H1 (cell line): ENCODE data around the gene MTM1. TPM values are rescaled to one million over a fixed set of nuclear protein-coding genes. Genes with fewer than 3 reads are reported as not detected.

Experiments used
- CTCF ChIA-PET: fragments of 300-600 bp; sonication (Branson Sonifier 250); formaldehyde crosslinking; loops from one replicate; lab custom pipeline; 2021; ENCODE audit not compliant: partially characterized antibody; lab: Charles Lee
- POLR2A ChIA-PET: fragments of 300-600 bp; sonication (Branson Sonifier 250); formaldehyde crosslinking; loops from one replicate; lab custom pipeline; 2021; ENCODE audit warnings: inconsistent platforms; ENCODE audit not compliant: partially characterized antibody; lab: Charles Lee
- DNase-seq, 2 experiments: peaks; one replicate each; pipeline versions ENCODE4 v3.0.0 to v3.0.0-alpha.2; 2010 to 2022; ENCODE audit warnings: low spot score in 2 of 2, low read depth in 1 of 2, mixed read lengths in 1 of 2
- FAIRE-seq: peaks from 2 replicates; lab custom pipeline; 2011; peaks lifted over from hg19 to GRCh38; lab: Jason Lieb, UNC
- H2AFZ ChIP-seq: 2 replicates; pipeline ENCODE4 v1.8.1; 2012; ENCODE audit warnings: low read length, inconsistent platforms
- H2AK5ac ChIP-seq: 2 replicates; pipeline ENCODE4 v1.6.1; 2013; ENCODE audit warnings: low read depth, low read length
- H2BK120ac ChIP-seq: replicated peaks from 2 replicates; pipeline ENCODE3; 2013; ENCODE audit warnings: low read depth, low read length, inconsistent platforms
- H2BK12ac ChIP-seq: 2 replicates; pipeline ENCODE4 v1.6.1; 2013; ENCODE audit warnings: low read depth, low read length
- H2BK15ac ChIP-seq: 2 replicates; pipeline ENCODE4 v1.6.1; 2013; ENCODE audit warnings: low read length
- H2BK20ac ChIP-seq: 2 replicates; pipeline ENCODE4 v1.6.1; 2013; ENCODE audit warnings: low read length
- H2BK5ac ChIP-seq: 2 replicates; pipeline ENCODE4 v1.6.1; 2013; ENCODE audit warnings: low read depth, low read length
- H3K14ac ChIP-seq: 2 replicates; pipeline ENCODE4 v1.6.1; 2013; ENCODE audit warnings: inconsistent platforms; ENCODE audit not compliant: insufficient read length
- H3K18ac ChIP-seq: 2 replicates; pipeline ENCODE4 v1.6.1; 2013; ENCODE audit warnings: low read length; ENCODE audit errors: extremely low read depth
- H3K23ac ChIP-seq: 2 replicates; pipeline ENCODE4 v1.6.1; 2013; ENCODE audit warnings: inconsistent platforms; ENCODE audit not compliant: insufficient read length
- H3K23me2 ChIP-seq: 2 replicates; pipeline ENCODE4 v1.6.1; 2013; ENCODE audit warnings: low read depth, low read length
- H3K27ac ChIP-seq: 2 replicates; pipeline ENCODE4 v1.6.1; 2011; ENCODE audit warnings: low read depth, low read length, inconsistent platforms
- H3K27me3 ChIP-seq, 4 experiments: replicated peaks in 1 of 4; 1 replicate in 1 of 4; 2 replicates in 3 of 4; pipeline versions ENCODE4 v1.6.1 to v1.8.1; 2011 to 2013; ENCODE audit warnings: low read length in 3 of 4, mild to moderate bottlenecking in 3 of 4, inconsistent platforms in 2 of 4, mixed read lengths in 2 of 4, moderate library complexity in 1 of 4; ENCODE audit not compliant: control insufficient read depth in 3 of 4, insufficient read depth in 3 of 4; ENCODE audit errors: extremely low read depth in 1 of 4
- H3K36me3 ChIP-seq, 4 experiments: 2 replicates each; pipeline versions ENCODE4 v1.6.1 to v1.8.1; 2011 to 2013; ENCODE audit warnings: mild to moderate bottlenecking in 4 of 4, low read length in 3 of 4, moderate library complexity in 2 of 4, control low read depth in 1 of 4, inconsistent platforms in 1 of 4; ENCODE audit not compliant: insufficient read depth in 4 of 4, control insufficient read depth in 2 of 4
- H3K4ac ChIP-seq: replicated peaks from 2 replicates; pipeline ENCODE3; 2013; ENCODE audit warnings: low read length, low read depth, mixed read lengths, inconsistent platforms; ENCODE audit not compliant: insufficient read length
- H3K4me1 ChIP-seq, 4 experiments: replicated peaks in 1 of 4; 1 replicate in 1 of 4; 2 replicates in 3 of 4; pipeline versions ENCODE4 v1.6.1 to v1.8.1; 2011 to 2013; ENCODE audit warnings: low read length in 3 of 4, inconsistent platforms in 2 of 4, mixed read lengths in 1 of 4; ENCODE audit not compliant: insufficient read depth in 4 of 4, control insufficient read depth in 3 of 4
- H3K4me2 ChIP-seq, 2 experiments: 2 replicates each; pipeline versions ENCODE4 v1.6.1 to v1.8.1; 2011 to 2013; ENCODE audit warnings: low read depth in 2 of 2, low read length in 2 of 2, control low read depth in 1 of 2, inconsistent platforms in 1 of 2, mild to moderate bottlenecking in 1 of 2; ENCODE audit not compliant: insufficient read depth in 1 of 2
- H3K4me3 ChIP-seq, 4 experiments: fragments of 200-600, 300-600 bp in 1 of 4; sonication (generic), shearing (Covaris generic), sonication (Bioruptor Twin) in 1 of 4; 2 replicates each; pipeline versions ENCODE4 v1.5.1 to v1.8.1; 2011 to 2016; ENCODE audit warnings: low read length in 4 of 4, low read depth in 3 of 4, control low read depth in 2 of 4, inconsistent platforms in 2 of 4, mild to moderate bottlenecking in 2 of 4, mixed read lengths in 1 of 4, moderate library complexity in 1 of 4; ENCODE audit not compliant: insufficient read depth in 2 of 4; ENCODE audit errors: extremely low read depth in 1 of 4
- H3K56ac ChIP-seq: replicated peaks from 2 replicates; pipeline ENCODE3; 2013; ENCODE audit warnings: low read depth, mild to moderate bottlenecking, mixed read lengths, low read length, inconsistent platforms; ENCODE audit not compliant: insufficient read length
- H3K79me1 ChIP-seq: 2 replicates; pipeline ENCODE4 v1.6.1; 2013; ENCODE audit warnings: low read depth, low read length, control low read depth
- H3K79me2 ChIP-seq, 2 experiments: 2 replicates each; pipeline versions ENCODE4 v1.6.1 to v1.8.1; 2012 to 2013; ENCODE audit warnings: low read length in 2 of 2, mild to moderate bottlenecking in 2 of 2, inconsistent platforms in 1 of 2; ENCODE audit not compliant: insufficient read depth in 2 of 2, control insufficient read depth in 1 of 2
- H3K9ac ChIP-seq, 4 experiments: replicated peaks in 1 of 4; 1 replicate in 1 of 4; 2 replicates in 3 of 4; pipeline versions ENCODE4 v1.6.1 to v1.8.1; 2011 to 2013; ENCODE audit warnings: low read depth in 3 of 4, low read length in 3 of 4, control low read depth in 2 of 4, mild to moderate bottlenecking in 2 of 4, moderate library complexity in 2 of 4, inconsistent platforms in 1 of 4; ENCODE audit errors: extremely low read depth in 1 of 4
- H3K9me3 ChIP-seq, 2 experiments: 2 replicates each; pipeline versions ENCODE4 v1.6.1 to v1.8.1; 2012 to 2013; ENCODE audit warnings: mild to moderate bottlenecking in 2 of 2, moderate library complexity in 2 of 2, control low read depth in 1 of 2, inconsistent platforms in 1 of 2, low read depth in 1 of 2, low read length in 1 of 2, mixed read lengths in 1 of 2; ENCODE audit not compliant: insufficient read depth in 2 of 2
- H4K20me1 ChIP-seq, 2 experiments: replicated peaks in 1 of 2; 2 replicates each; pipeline versions ENCODE3 to v1.8.1; 2011 to 2013; ENCODE audit warnings: inconsistent platforms in 2 of 2, low read length in 2 of 2, mild to moderate bottlenecking in 1 of 2; ENCODE audit not compliant: insufficient read depth in 2 of 2, control insufficient read depth in 1 of 2
- H4K5ac ChIP-seq: 2 replicates; pipeline ENCODE4 v1.6.1; 2013; ENCODE audit warnings: low read length, low read depth, mixed read lengths, inconsistent platforms; ENCODE audit not compliant: insufficient read length
- H4K8ac ChIP-seq: 2 replicates; pipeline ENCODE4 v1.8.0; 2013; ENCODE audit warnings: mild to moderate bottlenecking, moderate library complexity, low read length, inconsistent platforms; ENCODE audit not compliant: insufficient read depth; ENCODE audit errors: extremely low read depth
- H4K91ac ChIP-seq: replicated peaks from 2 replicates; pipeline ENCODE3; 2013; ENCODE audit warnings: low read length, mixed read lengths, inconsistent platforms; ENCODE audit not compliant: insufficient read length
- MAX ChIP-seq: IDR thresholded peaks from 2 replicates; pipeline ENCODE4 v1.6.1; 2012; ENCODE audit warnings: inconsistent platforms
- WGBS, 2 experiments: shearing (Covaris generic) in 1 of 2; methylation state at CpG; one replicate each; pipeline versions ENCODE4 v1.1.6 to v1.1.7; 2013 to 2015; ENCODE audit warnings: low lambda C conversion rate in 2 of 2, mixed read lengths in 2 of 2, inconsistent platforms in 1 of 2, low coverage in 1 of 2, missing lambda C conversion rate in 1 of 2; ENCODE audit not compliant: insufficient replicate concordance in 2 of 2, insufficient coverage in 1 of 2, insufficient read length in 1 of 2; ENCODE audit errors: extremely low coverage in 1 of 2, missing lambda C conversion rate in 1 of 2; 5-methylcytosine and 5-hydroxymethylcytosine counted together
- polyA plus RNA-seq, 7 experiments: library from polyadenylated mRNA; depleted of rRNA in 3 of 7; stranded (reverse) in 5 of 7; unstranded in 2 of 7; fragments of >200 nt in 5 of 7; fragments of 200-250 nt in 2 of 7; gene quantifications; 1 replicate in 5 of 7; 2 replicates in 1 of 7; 4 replicates in 1 of 7; pipeline versions ENCODE4 v1.2.1 to v1.2.3, GENCODE V29; 2011 to 2013; ENCODE audit warnings: missing spikeins in 2 of 7, mixed read lengths in 2 of 7
- total RNA-seq: library from RNA; stranded (reverse); fragmentation: NEBNext Ultra II Directional; extraction: Animal tissue kit (Norgen Biotek cat#: 25700); gene quantifications from 2 replicates; pipeline ENCODE4 v1.2.1, GENCODE V29; 2021

Gene MTM1
- total and polyA plus RNA-seq, 2 of the 8 experiments (the other 6 are each of a cell fraction or from before 2014, with no cell fraction given) = 2.3 to 8.4 TPM

- TF ChIP-seq MAX = no peak
- no peak overlapping the region for H3K23ac ChIP-seq
- H3K79me1 ChIP-seq = no peaks in the 10 kb centered on the region
- 81% methylated on average over 5 of the region's 6 CpGs; no CpG with 5 or more reads in 1 of the 2 experiments for WGBS, 2 experiments
- H3K27ac ChIP-seq = no peak overlapping the region
- H3K14ac ChIP-seq = no peak overlapping the region
- H2BK5ac ChIP-seq = no peak overlapping the region
- H2AK5ac ChIP-seq = no peak overlapping the region
- H2BK20ac ChIP-seq = no peak overlapping the region
- no peak for DNase-seq
- CTCF ChIA-PET = interaction anchor here (0.9 to 1.8 kb wide), 4 partner anchors 9 to 29 kb away, joined by 3 to 5 read pairs (median 4); no protein-coding TSS in a partner anchor
- POLR2A ChIA-PET = interaction anchor here (1.1 kb wide), 1 partner anchor 9 kb away, joined by 3 read pairs; no protein-coding TSS in a partner anchor
- no peak overlapping the region for H3K4me3 ChIP-seq
- H3K79me2 ChIP-seq = no peaks in the 10 kb centered on the region
- no peak for FAIRE-seq
- no peak overlapping the region for H4K8ac ChIP-seq
- no peak overlapping the region for H4K5ac ChIP-seq
- H3K4me2 ChIP-seq = no peak overlapping the region
- H3K9me3 ChIP-seq = no peaks in the 10 kb centered on the region
- no peaks in the 10 kb centered on the region for H4K20me1 ChIP-seq
- no peaks in the 10 kb centered on the region for H3K27me3 ChIP-seq
- H2BK15ac ChIP-seq = no peak overlapping the region
- H2BK12ac ChIP-seq = no peak overlapping the region
- H4K91ac ChIP-seq = no peak overlapping the region
- no peak overlapping the region for H3K4ac ChIP-seq
- H3K56ac ChIP-seq = no peak overlapping the region
- H3K9ac ChIP-seq = no peak overlapping the region
- H3K18ac ChIP-seq = no peak overlapping the region
- no peaks in the 10 kb centered on the region for H3K36me3 ChIP-seq
- H2AFZ ChIP-seq = no peak overlapping the region
- no peak overlapping the region for H2BK120ac ChIP-seq
- no peaks in the 10 kb centered on the region for H3K23me2 ChIP-seq
- H3K4me1 ChIP-seq = no peaks in the 10 kb centered on the region
These were observed 30.6 kb upstream of the MTM1 start for GRCh38 chrX:150537851-150538250.
